Measurements from ENCODE around the gene MYL6.
A peak's percentile ranks its signal among the peaks of the same experiment; 100 is the strongest.

Gene MYL6

DNA sequence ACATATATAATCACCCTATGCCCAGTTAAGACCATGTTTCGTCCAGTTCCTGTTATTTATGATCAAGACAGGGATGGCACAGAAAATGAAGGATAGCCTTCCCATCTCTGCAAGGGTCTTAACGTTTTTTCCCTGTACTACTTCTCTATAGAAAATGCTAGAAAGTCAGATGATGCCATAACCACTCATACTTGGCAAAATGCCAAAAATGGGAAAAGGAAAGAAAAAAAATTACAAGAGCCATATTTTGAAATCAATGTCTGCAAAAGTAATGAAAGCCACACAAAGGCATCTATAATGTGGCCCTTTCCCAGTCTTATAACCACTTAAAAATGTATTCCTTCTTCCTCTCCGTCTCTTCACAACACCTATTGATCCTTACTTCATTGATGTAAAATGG, 7.6 kb upstream of the MYL6 start (continued):
- TF ChIP-seq ZNF302 (tag by site-specific recombination; IDR thresholded peaks at IDR 0.05; ENCODE audit: low read depth) (no peak), ZNF184 (tag by site-specific recombination; IDR thresholded peaks at IDR 0.05) (peak; percentile 96), ZSCAN30 (tag by site-specific recombination; IDR thresholded peaks at IDR 0.05) (peak; percentile 42; the same call in 1 of the 2 replicates), ZNF571 (tag by site-specific recombination; IDR thresholded peaks at IDR 0.05) (no peak), SP3 (tag by site-specific recombination; IDR thresholded peaks at IDR 0.05) (no peak), ZNF660 (tag by site-specific recombination; IDR thresholded peaks at IDR 0.05) (peak; percentile 96), SP7 (tag by site-specific recombination; IDR thresholded peaks at IDR 0.05) (peak; percentile 54), ZNF629 (tag by site-specific recombination; IDR thresholded peaks at IDR 0.05) (peak; percentile 31; the same call in 1 of the 2 replicates), ZNF585B (tag by site-specific recombination; IDR thresholded peaks at IDR 0.05) (no peak), KLF16 (tag by site-specific recombination; IDR thresholded peaks at IDR 0.05) (no peak), ZNF426 (tag by site-specific recombination; IDR thresholded peaks at IDR 0.05) (no peak), MZF1 (tag by site-specific recombination; IDR thresholded peaks at IDR 0.05; ENCODE audit: borderline replicate concordance) (no peak), ZBTB17 (tag by site-specific recombination; IDR thresholded peaks at IDR 0.05) (no peak), ZNF677 (tag by site-specific recombination; IDR thresholded peaks at IDR 0.05) (peak; percentile 81), ZNF366 (tag by site-specific recombination; conservative IDR thresholded peaks at IDR 0.05) (peak; percentile 52; the same call in 1 of the 2 replicates)
- TF ChIP-seq, protein P1, sequence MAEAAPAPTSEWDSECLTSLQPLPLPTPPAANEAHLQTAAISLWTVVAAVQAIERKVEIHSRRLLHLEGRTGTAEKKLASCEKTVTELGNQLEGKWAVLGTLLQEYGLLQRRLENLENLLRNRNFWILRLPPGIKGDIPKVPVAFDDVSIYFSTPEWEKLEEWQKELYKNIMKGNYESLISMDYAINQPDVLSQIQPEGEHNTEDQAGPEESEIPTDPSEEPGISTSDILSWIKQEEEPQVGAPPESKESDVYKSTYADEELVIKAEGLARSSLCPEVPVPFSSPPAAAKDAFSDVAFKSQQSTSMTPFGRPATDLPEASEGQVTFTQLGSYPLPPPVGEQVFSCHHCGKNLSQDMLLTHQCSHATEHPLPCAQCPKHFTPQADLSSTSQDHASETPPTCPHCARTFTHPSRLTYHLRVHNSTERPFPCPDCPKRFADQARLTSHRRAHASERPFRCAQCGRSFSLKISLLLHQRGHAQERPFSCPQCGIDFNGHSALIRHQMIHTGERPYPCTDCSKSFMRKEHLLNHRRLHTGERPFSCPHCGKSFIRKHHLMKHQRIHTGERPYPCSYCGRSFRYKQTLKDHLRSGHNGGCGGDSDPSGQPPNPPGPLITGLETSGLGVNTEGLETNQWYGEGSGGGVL (tag by site-specific recombination; IDR thresholded peaks at IDR 0.05) = peak; percentile 40; the same call in 1 of the 2 replicates
- TF ChIP-seq, protein P2, sequence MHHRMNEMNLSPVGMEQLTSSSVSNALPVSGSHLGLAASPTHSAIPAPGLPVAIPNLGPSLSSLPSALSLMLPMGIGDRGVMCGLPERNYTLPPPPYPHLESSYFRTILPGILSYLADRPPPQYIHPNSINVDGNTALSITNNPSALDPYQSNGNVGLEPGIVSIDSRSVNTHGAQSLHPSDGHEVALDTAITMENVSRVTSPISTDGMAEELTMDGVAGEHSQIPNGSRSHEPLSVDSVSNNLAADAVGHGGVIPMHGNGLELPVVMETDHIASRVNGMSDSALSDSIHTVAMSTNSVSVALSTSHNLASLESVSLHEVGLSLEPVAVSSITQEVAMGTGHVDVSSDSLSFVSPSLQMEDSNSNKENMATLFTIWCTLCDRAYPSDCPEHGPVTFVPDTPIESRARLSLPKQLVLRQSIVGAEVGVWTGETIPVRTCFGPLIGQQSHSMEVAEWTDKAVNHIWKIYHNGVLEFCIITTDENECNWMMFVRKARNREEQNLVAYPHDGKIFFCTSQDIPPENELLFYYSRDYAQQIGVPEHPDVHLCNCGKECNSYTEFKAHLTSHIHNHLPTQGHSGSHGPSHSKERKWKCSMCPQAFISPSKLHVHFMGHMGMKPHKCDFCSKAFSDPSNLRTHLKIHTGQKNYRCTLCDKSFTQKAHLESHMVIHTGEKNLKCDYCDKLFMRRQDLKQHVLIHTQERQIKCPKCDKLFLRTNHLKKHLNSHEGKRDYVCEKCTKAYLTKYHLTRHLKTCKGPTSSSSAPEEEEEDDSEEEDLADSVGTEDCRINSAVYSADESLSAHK (tag by site-specific recombination; IDR thresholded peaks at IDR 0.05) = peak; percentile 34; the same call in 1 of the 2 replicates

DNA sequence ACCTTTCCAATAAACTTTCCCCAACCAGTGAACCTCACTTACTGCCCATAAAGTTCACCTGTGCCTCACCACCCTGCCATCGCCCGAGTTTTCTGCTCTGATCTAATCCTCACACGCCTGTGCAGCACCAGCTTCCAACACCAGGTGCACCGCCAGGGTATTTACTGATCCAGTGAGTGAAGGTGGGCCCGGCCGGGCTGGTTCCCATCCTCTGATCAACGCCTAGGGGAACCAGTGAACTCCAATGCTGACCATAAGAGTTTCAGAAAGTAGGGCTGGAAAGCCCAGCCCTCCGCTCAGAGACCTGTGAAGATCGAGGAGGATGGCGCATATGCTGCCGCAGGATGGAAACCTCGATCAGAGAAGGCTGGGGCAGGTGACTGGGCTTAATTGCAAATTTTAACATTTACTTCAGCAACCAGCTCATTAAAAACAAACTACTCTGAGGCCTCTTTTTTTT, 6.5 kb upstream of the MYL6 start:
- H3K9me3 ChIP-seq (ENCODE audit: control insufficient read depth, insufficient read depth, low read depth, low read length) = no peaks in the 10 kb centered on the region
- peaks cover 1% of the 10 kb centered on the region for H3K4me1 ChIP-seq (ENCODE audit: control insufficient read depth, insufficient read depth, low read length)
- H3K36me3 ChIP-seq (ENCODE audit: control insufficient read depth in 2 of 2, insufficient read depth in 1 of 2, low read length in 2 of 2) = peaks cover 4 to 21% of the 10 kb centered on the region in 2 experiments
- POLR2A ChIA-PET = interaction anchor here (0.8 to 1.8 kb wide), 4 partner anchors 10 to 70 kb away, joined by 3 to 18 read pairs (median 4); partner anchors contain the start of genes ESYT1, RNF41 and ZC3H10
- CTCF ChIA-PET = interaction anchor here (0.6 to 1.0 kb wide), 4 partner anchors 12 to 43 kb away, joined by 3 to 6 read pairs (median 3); no protein-coding TSS in a partner anchor
- peak overlapping the region; percentile 74 for H3K27ac ChIP-seq (ENCODE audit: extremely low read depth, low read depth, low read length)
- peak overlapping the region; percentile 46 for H3K4me3 ChIP-seq (ENCODE audit: low read depth, low read length)
- TF ChIP-seq ZBTB20 (tag by site-specific recombination; IDR thresholded peaks at IDR 0.05) (0 out of 2 replicates have a peak, but pooled peaks have one; percentile 14), ZNF600 (tag by site-specific recombination; IDR thresholded peaks at IDR 0.05) (peak; percentile 62), ZNF514 (tag by site-specific recombination; IDR thresholded peaks at IDR 0.05) (no peak), ZNF654 (tag by site-specific recombination; IDR thresholded peaks at IDR 0.05; ENCODE audit: low read depth) (0 out of 2 replicates have a peak, but pooled peaks have one; percentile 2), ZNF544 (tag by site-specific recombination; IDR thresholded peaks at IDR 0.05) (no peak), ZFP3 (tag by site-specific recombination; IDR thresholded peaks at IDR 0.05; ENCODE audit: low read depth) (no peak), PRDM1 (tag by site-specific recombination; IDR thresholded peaks at IDR 0.05) (peak; percentile 95), ZNF623 (tag by site-specific recombination; IDR thresholded peaks at IDR 0.05) (no peak), MYNN (tag by site-specific recombination; IDR thresholded peaks at IDR 0.05; ENCODE audit: borderline replicate concordance) (no peak), ZNF510 (tag by site-specific recombination; IDR thresholded peaks at IDR 0.05; ENCODE audit: insufficient replicate concordance) (no peak), GLIS2 (tag by site-specific recombination; IDR thresholded peaks at IDR 0.05) (no peak), ZNF10 (tag by site-specific recombination; IDR thresholded peaks at IDR 0.05) (peak; percentile 63; the same call in 1 of the 2 replicates)
- TF ChIP-seq, protein P3, sequence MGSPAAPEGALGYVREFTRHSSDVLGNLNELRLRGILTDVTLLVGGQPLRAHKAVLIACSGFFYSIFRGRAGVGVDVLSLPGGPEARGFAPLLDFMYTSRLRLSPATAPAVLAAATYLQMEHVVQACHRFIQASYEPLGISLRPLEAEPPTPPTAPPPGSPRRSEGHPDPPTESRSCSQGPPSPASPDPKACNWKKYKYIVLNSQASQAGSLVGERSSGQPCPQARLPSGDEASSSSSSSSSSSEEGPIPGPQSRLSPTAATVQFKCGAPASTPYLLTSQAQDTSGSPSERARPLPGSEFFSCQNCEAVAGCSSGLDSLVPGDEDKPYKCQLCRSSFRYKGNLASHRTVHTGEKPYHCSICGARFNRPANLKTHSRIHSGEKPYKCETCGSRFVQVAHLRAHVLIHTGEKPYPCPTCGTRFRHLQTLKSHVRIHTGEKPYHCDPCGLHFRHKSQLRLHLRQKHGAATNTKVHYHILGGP (tag by site-specific recombination; IDR thresholded peaks at IDR 0.05) = no peak
- TF ChIP-seq, protein P4, sequence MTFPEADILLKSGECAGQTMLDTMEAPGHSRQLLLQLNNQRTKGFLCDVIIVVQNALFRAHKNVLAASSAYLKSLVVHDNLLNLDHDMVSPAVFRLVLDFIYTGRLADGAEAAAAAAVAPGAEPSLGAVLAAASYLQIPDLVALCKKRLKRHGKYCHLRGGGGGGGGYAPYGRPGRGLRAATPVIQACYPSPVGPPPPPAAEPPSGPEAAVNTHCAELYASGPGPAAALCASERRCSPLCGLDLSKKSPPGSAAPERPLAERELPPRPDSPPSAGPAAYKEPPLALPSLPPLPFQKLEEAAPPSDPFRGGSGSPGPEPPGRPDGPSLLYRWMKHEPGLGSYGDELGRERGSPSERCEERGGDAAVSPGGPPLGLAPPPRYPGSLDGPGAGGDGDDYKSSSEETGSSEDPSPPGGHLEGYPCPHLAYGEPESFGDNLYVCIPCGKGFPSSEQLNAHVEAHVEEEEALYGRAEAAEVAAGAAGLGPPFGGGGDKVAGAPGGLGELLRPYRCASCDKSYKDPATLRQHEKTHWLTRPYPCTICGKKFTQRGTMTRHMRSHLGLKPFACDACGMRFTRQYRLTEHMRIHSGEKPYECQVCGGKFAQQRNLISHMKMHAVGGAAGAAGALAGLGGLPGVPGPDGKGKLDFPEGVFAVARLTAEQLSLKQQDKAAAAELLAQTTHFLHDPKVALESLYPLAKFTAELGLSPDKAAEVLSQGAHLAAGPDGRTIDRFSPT (tag by site-specific recombination; IDR thresholded peaks at IDR 0.05) = peak; percentile 20; the same call in 1 of the 2 replicates
